ENCODE measurements around the gene ADAP1. TPM values are rescaled to one million over a fixed set of nuclear protein-coding genes. Genes with fewer than 3 reads are reported as not detected.

The ADAP1 gene
- total RNA-seq, 2 donors from 2014 or later: 19.7 to 19.8 TPM

- no peak for ATAC-seq
Observed at GRCh38 chr7:940599-941408, 13.7 kb downstream of the ADAP1 start.

DNA sequence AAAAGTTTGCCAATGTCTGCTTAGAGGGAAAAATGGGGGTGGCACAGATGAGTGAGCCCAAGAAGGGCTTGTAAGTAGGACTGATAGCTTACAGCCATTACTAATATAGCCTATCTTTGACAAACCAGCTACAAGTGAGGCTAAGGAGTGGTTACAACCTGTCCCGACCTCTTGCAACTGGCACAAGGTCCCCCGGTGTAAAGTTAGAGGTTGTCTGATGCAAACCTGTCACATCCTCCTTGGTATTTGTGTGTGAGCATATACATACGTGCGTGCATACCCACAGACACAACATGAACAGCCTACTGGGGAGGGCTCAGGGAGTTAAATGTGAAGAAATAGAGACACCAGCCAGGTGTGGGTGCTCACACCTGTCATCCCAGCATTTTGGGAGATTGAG lies 14.6 kb downstream of the ADAP1 start:
- intact Hi-C loops (cut with DNase I): no loop called here

More at GRCh38 chr7:940599-941408, 13.7 kb downstream of the ADAP1 start:
- Histone ChIP-seq H3K9me3 (no peaks in the 10 kb centered on the region), H3K4me3 (no peak overlapping the region), H3K36me3 (replicated peaks in 1 of 2; ENCODE audit: insufficient read depth in 1 of 2, low read depth in 2 of 2) (no peaks in the 10 kb centered on the region), H3K27ac (no peak overlapping the region), H3K4me1 (peaks cover 14% of the 10 kb centered on the region), H3K27me3 (no peaks in the 10 kb centered on the region)
- no peak for DNase-seq
- intact Hi-C loops (cut with DNase I): no loop called here
- WGBS, 2 donors: 39 to 70% methylated on average over 2 of the region's 2 CpGs
- TF ChIP-seq POLR2A (IDR thresholded peaks at IDR 0.05): no peak
- TF ChIP-seq, protein P1, sequence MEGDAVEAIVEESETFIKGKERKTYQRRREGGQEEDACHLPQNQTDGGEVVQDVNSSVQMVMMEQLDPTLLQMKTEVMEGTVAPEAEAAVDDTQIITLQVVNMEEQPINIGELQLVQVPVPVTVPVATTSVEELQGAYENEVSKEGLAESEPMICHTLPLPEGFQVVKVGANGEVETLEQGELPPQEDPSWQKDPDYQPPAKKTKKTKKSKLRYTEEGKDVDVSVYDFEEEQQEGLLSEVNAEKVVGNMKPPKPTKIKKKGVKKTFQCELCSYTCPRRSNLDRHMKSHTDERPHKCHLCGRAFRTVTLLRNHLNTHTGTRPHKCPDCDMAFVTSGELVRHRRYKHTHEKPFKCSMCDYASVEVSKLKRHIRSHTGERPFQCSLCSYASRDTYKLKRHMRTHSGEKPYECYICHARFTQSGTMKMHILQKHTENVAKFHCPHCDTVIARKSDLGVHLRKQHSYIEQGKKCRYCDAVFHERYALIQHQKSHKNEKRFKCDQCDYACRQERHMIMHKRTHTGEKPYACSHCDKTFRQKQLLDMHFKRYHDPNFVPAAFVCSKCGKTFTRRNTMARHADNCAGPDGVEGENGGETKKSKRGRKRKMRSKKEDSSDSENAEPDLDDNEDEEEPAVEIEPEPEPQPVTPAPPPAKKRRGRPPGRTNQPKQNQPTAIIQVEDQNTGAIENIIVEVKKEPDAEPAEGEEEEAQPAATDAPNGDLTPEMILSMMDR (IDR thresholded peaks at IDR 0.05): no peak

GRCh38 chr7:938546-939185 lies 15.8 kb downstream of the ADAP1 start:
- 92 to 98% methylated on average over 8 to 27 of the region's 27 CpGs for WGBS, 2 donors
- peak in 1 of 4 donors; percentile 7 for DNase-seq

More for the DNA sequence above, 14.6 kb downstream of the ADAP1 start:
- Histone ChIP-seq H3K27ac (no peak overlapping the region), H3K36me3 (replicated peaks in 1 of 2; ENCODE audit: insufficient read depth in 1 of 2, low read depth in 2 of 2) (no peaks in the 10 kb centered on the region), H3K4me1 (peaks cover 7% of the 10 kb centered on the region), H3K4me3 (no peak overlapping the region), H3K27me3 (no peaks in the 10 kb centered on the region), H3K9me3 (no peaks in the 10 kb centered on the region)
- peak in 1 of 4 donors; percentile 3 for DNase-seq
- TF ChIP-seq POLR2A (IDR thresholded peaks at IDR 0.05): no peak
- no peak for ATAC-seq
- WGBS, 2 donors: 95% methylated on average over 4 of the region's 4 CpGs

GRCh38 chr7:937856-938484 lies 16.5 kb downstream of the ADAP1 start:
- no peaks in the 10 kb centered on the region for H3K36me3 ChIP-seq (replicated peaks in 1 of 2; ENCODE audit: insufficient read depth in 1 of 2, low read depth in 2 of 2)
- intact Hi-C loops (cut with DNase I): no loop called here

More at GRCh38 chr7:938546-939185, 15.8 kb downstream of the ADAP1 start:
- Histone ChIP-seq H3K4me3 (no peak overlapping the region), H3K27ac (no peak overlapping the region), H3K36me3 (replicated peaks in 1 of 2; ENCODE audit: insufficient read depth in 1 of 2, low read depth in 2 of 2) (no peaks in the 10 kb centered on the region), H3K27me3 (no peaks in the 10 kb centered on the region), H3K9me3 (no peaks in the 10 kb centered on the region), H3K4me1 (no peaks in the 10 kb centered on the region)
- TF ChIP-seq, protein P1 (IDR thresholded peaks at IDR 0.05): no peak
- TF ChIP-seq POLR2A (IDR thresholded peaks at IDR 0.05): no peak
- intact Hi-C loops (cut with DNase I): no loop called here
- no peak for ATAC-seq

More at GRCh38 chr7:937856-938484, 16.5 kb downstream of the ADAP1 start:
- Histone ChIP-seq H3K27ac (no peak overlapping the region), H3K4me1 (no peaks in the 10 kb centered on the region), H3K9me3 (no peaks in the 10 kb centered on the region), H3K27me3 (no peaks in the 10 kb centered on the region), H3K4me3 (no peak overlapping the region)
- no peak for ATAC-seq
- TF ChIP-seq POLR2A (IDR thresholded peaks at IDR 0.05): no peak
- TF ChIP-seq, protein P1 (IDR thresholded peaks at IDR 0.05): no peak
- WGBS, 2 donors: 90 to 97% methylated on average over 13 to 16 of the region's 16 CpGs
- no peak for DNase-seq
